ENCODE results near the gene DNAH8.

DNAH8 gene

GRCh38 chr6:38715016-38715689, at the start of gene DNAH8:
TSS of gene DNAH8 (plus strand) at chr6:38715311. CDS start at chr6:38722810, 7,499 bp downstream.
- DNase-seq: no peak
- TF ChIP-seq POLR2A (IDR thresholded peaks at IDR 0.05; ENCODE audit: low read length): no peak
- TF ChIP-seq GATA1 (IDR thresholded peaks at IDR 0.05; ENCODE audit: low read depth, low read length): no peak

- TF ChIP-seq POLR2A (IDR thresholded peaks at IDR 0.05; ENCODE audit: low read length) (no peak), GATA1 (IDR thresholded peaks at IDR 0.05; ENCODE audit: low read depth, low read length) (no peak)
- DNase-seq: peak; percentile 41 to 62
Observed at GRCh38 chr6:38671885-38672467, 43.1 kb upstream of the DNAH8 start.

- peak; percentile 13 to 18 for DNase-seq
- TF ChIP-seq POLR2A (IDR thresholded peaks at IDR 0.05; ENCODE audit: low read length) (no peak), GATA1 (IDR thresholded peaks at IDR 0.05; ENCODE audit: low read depth, low read length) (no peak)
Observed at GRCh38 chr6:38673397-38674165, 41.5 kb upstream of the DNAH8 start.

GRCh38 chr6:38676236-38676973, 38.7 kb upstream of the DNAH8 start:
- no peak for TF ChIP-seq POLR2A (IDR thresholded peaks at IDR 0.05; ENCODE audit: low read length)
- TF ChIP-seq GATA1 (IDR thresholded peaks at IDR 0.05; ENCODE audit: low read depth, low read length): no peak
- DNase-seq: no peak

- TF ChIP-seq GATA1 (IDR thresholded peaks at IDR 0.05; ENCODE audit: low read depth, low read length) (no peak), POLR2A (IDR thresholded peaks at IDR 0.05; ENCODE audit: low read length) (no peak)
Observed at GRCh38 chr6:38676974-38677544, 38.1 kb upstream of the DNAH8 start.

GRCh38 chr6:38678178-38678760, 36.8 kb upstream of the DNAH8 start:
- DNase-seq: no peak
- TF ChIP-seq GATA1 (IDR thresholded peaks at IDR 0.05; ENCODE audit: low read depth, low read length): no peak
- no peak for TF ChIP-seq POLR2A (IDR thresholded peaks at IDR 0.05; ENCODE audit: low read length)

More at GRCh38 chr6:38676974-38677544, 38.1 kb upstream of the DNAH8 start:
- no peak for DNase-seq

- DNase-seq: no peak
- TF ChIP-seq POLR2A (IDR thresholded peaks at IDR 0.05; ENCODE audit: low read length): no peak
- TF ChIP-seq GATA1 (IDR thresholded peaks at IDR 0.05; ENCODE audit: low read depth, low read length): no peak
Observed at GRCh38 chr6:38679668-38680067, 35.4 kb upstream of the DNAH8 start.

GRCh38 chr6:38681850-38682249, 33.3 kb upstream of the DNAH8 start:
- TF ChIP-seq GATA1 (IDR thresholded peaks at IDR 0.05; ENCODE audit: low read depth, low read length) (no peak), POLR2A (IDR thresholded peaks at IDR 0.05; ENCODE audit: low read length) (no peak)

GRCh38 chr6:38684237-38684636, 30.9 kb upstream of the DNAH8 start:
- TF ChIP-seq POLR2A (IDR thresholded peaks at IDR 0.05; ENCODE audit: low read length): no peak
- TF ChIP-seq GATA1 (IDR thresholded peaks at IDR 0.05; ENCODE audit: low read depth, low read length): no peak
- no peak for DNase-seq

More at GRCh38 chr6:38681850-38682249, 33.3 kb upstream of the DNAH8 start:
- no peak for DNase-seq

- TF ChIP-seq GATA1 (IDR thresholded peaks at IDR 0.05; ENCODE audit: low read depth, low read length): no peak
- TF ChIP-seq POLR2A (IDR thresholded peaks at IDR 0.05; ENCODE audit: low read length): no peak
Observed at GRCh38 chr6:38684904-38685303, 30.2 kb upstream of the DNAH8 start.

GRCh38 chr6:38686270-38687042, 28.7 kb upstream of the DNAH8 start:
- TF ChIP-seq POLR2A (IDR thresholded peaks at IDR 0.05; ENCODE audit: low read length) (no peak), GATA1 (IDR thresholded peaks at IDR 0.05; ENCODE audit: low read depth, low read length) (no peak)
- DNase-seq: no peak

More at GRCh38 chr6:38684904-38685303, 30.2 kb upstream of the DNAH8 start:
- DNase-seq: no peak

- no peak for TF ChIP-seq POLR2A (IDR thresholded peaks at IDR 0.05; ENCODE audit: low read length)
- TF ChIP-seq GATA1 (IDR thresholded peaks at IDR 0.05; ENCODE audit: low read depth, low read length): no peak
- DNase-seq: no peak
Observed at GRCh38 chr6:38687043-38687353, 28.1 kb upstream of the DNAH8 start.
